Heart right ventricle (tissue), 16 donors: ENCODE data around the gene CFAP54. TPM values are rescaled to one million over a fixed set of nuclear protein-coding genes. Genes with fewer than 3 reads are reported as not detected.
A peak's percentile ranks its signal among the peaks of the same experiment; 100 is the strongest.

Experiments used
- ATAC-seq, 8 donors: fragments of 200-7000 bp; cut with Tn5 transposase; one replicate each; pipeline ENCODE4 v1.9.1; 2020; ENCODE audit warnings: mild to moderate bottlenecking in 8 of 8, moderate library complexity in 8 of 8, moderate number of reproducible peaks in 1 of 8
- DNase-seq, 2 donors: peaks; one replicate each; pipeline ENCODE4 v3.0.0-alpha.2; 2020
- H3K27ac ChIP-seq, 10 donors: fragments of 200-600 bp; sonication (generic) in 2 of 10; one replicate each; pipeline versions ENCODE4 v1.5.0 to v1.8.0; 2020 to 2022; ENCODE audit warnings: mild to moderate bottlenecking in 3 of 10
- H3K27me3 ChIP-seq, 7 donors: fragments of 200-600 bp; one replicate each; pipeline ENCODE4 v1.8.0; 2021 to 2022; ENCODE audit warnings: mild to moderate bottlenecking in 2 of 7
- H3K36me3 ChIP-seq, 9 donors: fragments of 200-600 bp; sonication (generic) in 1 of 9; one replicate each; pipeline versions ENCODE4 v1.5.0 to v1.8.0; 2020 to 2022; ENCODE audit warnings: mild to moderate bottlenecking in 2 of 9
- H3K4me1 ChIP-seq, 9 donors: fragments of 200-600 bp; sonication (generic) in 1 of 9; one replicate each; pipeline versions ENCODE4 v1.5.0 to v1.8.0; 2020 to 2022; ENCODE audit warnings: mild to moderate bottlenecking in 4 of 9
- H3K4me3 ChIP-seq, 10 donors: fragments of 200-600 bp; sonication (generic) in 2 of 10; one replicate each; pipeline versions ENCODE4 v1.5.0 to v1.8.0; 2020 to 2022; ENCODE audit warnings: mild to moderate bottlenecking in 7 of 10, moderate library complexity in 2 of 10
- H3K9me3 ChIP-seq, 11 donors: fragments of 200-600 bp in 10 of 11; sonication (generic) in 2 of 11; one replicate each; pipeline versions ENCODE4 v1.5.0 to v1.8.0; 2013 to 2022; ENCODE audit warnings: mild to moderate bottlenecking in 2 of 11, control low read depth in 1 of 11, moderate library complexity in 1 of 11
- WGBS, 2 donors: extraction: QIAGEN DNeasy Blood & Tissue Kit; methylation state at CpG; one replicate each; pipeline ENCODE4 v1.1.7; 2013; ENCODE audit warnings: inconsistent platforms in 1 of 2; 5-methylcytosine and 5-hydroxymethylcytosine counted together
- intact Hi-C, 10 donors: fragments of 100-400 bp; cut with DNase I; formaldehyde crosslinking; loops; one replicate each; pipeline versions ENCODE4 v1.11.1 to v1.14.2; 2022
- polyA plus RNA-seq, 2 donors: library from polyadenylated mRNA; stranded (reverse); fragments of 200-250 nt; gene quantifications; one replicate each; pipeline ENCODE4 v1.2.3, GENCODE V29; 2013
- total RNA-seq, 10 donors: library from RNA; stranded (reverse); fragmentation: NEBNext Ultra II Directional in 3 of 10; extraction: Animal tissue kit (Norgen Biotek cat#: 25700) in 3 of 10; gene quantifications; one replicate each; pipeline versions ENCODE4 v1.2.1 to v1.2.4, GENCODE V29; 2021 to 2023
- TF ChIP-seq, protein P1 (sequence below), 9 donors: fragments of 200-600 bp; sonication (generic) in 2 of 9; IDR thresholded peaks; one replicate each; pipeline versions ENCODE4 v1.5.0 to v1.8.0; 2021 to 2022; ENCODE audit warnings: antibody characterized with exemption in 9 of 9, mild to moderate bottlenecking in 5 of 9, moderate library complexity in 1 of 9
- donor health status: Arrhythmogenic right ventricular cardiomyopathy.
- donor health status: ischemic (EF 13 %, LVEDD 7.1; RV severe dilation, severe dysfunction).
- donor health status: healthy with polysubstance abuse.
- donor health status: DM: no; HTN: yes; CAD: no.
- donor health status: DM: no; HTN: no; CAD: no.
- donor health status: ischemic (EF 25% LVEDD 6.9; RV normal size, moderate dysfunction).
- donor health status: ischemic (EF 25% LVEDD 5.7; RV mildly dilated, moderate dysfunction).
- donor health status: healthy.
- donor health status: DM: yes; HTN: yes; CAD: no.
- donor health status: Ischemic cardiomyopathy.
- donor health status: ischemic (EF 35%, LVEDD 5.7; RV mildly dilated, moderate dysfunction).
- donor health status: nonischemic (EF 11% LVEDD 7.7; RV severe dilation, severe dysfunction).
- donor health status: DM: yes; HTN: yes; CAD: no.
- donor health status: PGD.
- donor health status: ischemic (EF 29% LVEDD 5.4; RV normal size, mild dysfunction).
- donor health status: nonischemic (EF 23%, LVEDD 6.1; RV moderate dilation, normal function).

CFAP54 gene
- total and polyA plus RNA-seq, 12 donors, result 0.07 to 0.35 (median 0.21) TPM; not detected in 2

DNA sequence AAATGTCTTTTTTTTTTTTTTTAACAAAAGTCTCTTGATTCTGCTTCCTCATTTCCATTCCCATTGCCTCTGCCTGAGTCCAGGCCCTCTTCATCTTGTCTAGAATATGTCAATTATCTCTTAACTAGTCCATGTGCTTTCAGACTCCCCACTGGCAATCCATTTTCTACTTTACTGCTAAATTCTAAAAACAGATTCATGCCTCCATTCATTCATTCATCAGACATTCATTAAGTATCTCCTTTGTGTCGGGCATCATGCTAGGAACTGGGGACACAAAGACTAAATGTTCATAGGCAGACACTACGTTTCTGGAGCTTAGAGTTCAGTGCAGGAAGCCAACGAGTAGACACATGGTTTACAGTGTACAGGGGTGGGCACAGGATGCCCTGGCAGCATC, 408.0 kb downstream of the CFAP54 start:
- ATAC-seq, result no peak
- 70 to 76% methylated on average over 3 of the region's 3 CpGs for WGBS, 2 donors
- TF ChIP-seq, protein P1, sequence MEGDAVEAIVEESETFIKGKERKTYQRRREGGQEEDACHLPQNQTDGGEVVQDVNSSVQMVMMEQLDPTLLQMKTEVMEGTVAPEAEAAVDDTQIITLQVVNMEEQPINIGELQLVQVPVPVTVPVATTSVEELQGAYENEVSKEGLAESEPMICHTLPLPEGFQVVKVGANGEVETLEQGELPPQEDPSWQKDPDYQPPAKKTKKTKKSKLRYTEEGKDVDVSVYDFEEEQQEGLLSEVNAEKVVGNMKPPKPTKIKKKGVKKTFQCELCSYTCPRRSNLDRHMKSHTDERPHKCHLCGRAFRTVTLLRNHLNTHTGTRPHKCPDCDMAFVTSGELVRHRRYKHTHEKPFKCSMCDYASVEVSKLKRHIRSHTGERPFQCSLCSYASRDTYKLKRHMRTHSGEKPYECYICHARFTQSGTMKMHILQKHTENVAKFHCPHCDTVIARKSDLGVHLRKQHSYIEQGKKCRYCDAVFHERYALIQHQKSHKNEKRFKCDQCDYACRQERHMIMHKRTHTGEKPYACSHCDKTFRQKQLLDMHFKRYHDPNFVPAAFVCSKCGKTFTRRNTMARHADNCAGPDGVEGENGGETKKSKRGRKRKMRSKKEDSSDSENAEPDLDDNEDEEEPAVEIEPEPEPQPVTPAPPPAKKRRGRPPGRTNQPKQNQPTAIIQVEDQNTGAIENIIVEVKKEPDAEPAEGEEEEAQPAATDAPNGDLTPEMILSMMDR (IDR thresholded peaks at IDR 0.05), result no peak
- intact Hi-C loops, result no loop called here
- Histone ChIP-seq H3K36me3 (no peaks in the 10 kb centered on the region), H3K27ac (no peak overlapping the region), H3K4me1 (no peaks in the 10 kb centered on the region), H3K4me3 (no peak overlapping the region), H3K27me3 (peaks cover 0 to 6% (median 0%) of the 10 kb centered on the region in 7 donors), H3K9me3 (no peaks in the 10 kb centered on the region)
- no peak for DNase-seq

DNA sequence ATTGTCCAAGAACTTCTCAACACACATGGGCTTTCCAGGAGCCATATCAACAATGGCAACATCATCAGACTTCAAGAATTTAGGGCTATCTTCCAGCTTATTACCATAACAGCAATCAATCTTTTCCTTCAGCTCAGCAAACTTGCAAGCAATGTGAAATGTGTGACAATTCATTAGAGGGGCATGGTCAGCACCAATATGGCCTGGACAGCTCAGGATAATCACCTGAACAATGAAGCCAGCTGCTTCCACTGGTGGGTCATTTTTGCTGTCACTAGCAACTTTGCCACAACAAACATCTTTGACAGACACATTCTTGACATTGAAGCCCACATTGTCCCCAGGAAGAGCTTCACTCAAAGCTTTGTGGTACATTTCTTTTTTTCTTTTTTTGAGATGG, 411.8 kb downstream of the CFAP54 start:
- H3K36me3 ChIP-seq, result no peaks in the 10 kb centered on the region
- ATAC-seq (no peak), DNase-seq (no peak)
- TF ChIP-seq, protein P1 (IDR thresholded peaks at IDR 0.05), result no peak
- intact Hi-C loops, result no loop called here
- H3K4me3 ChIP-seq, result no peak overlapping the region
- H3K4me1 ChIP-seq, result peaks cover 0 to 2% (median under 1%) of the 10 kb centered on the region in 9 donors
- no peaks in the 10 kb centered on the region for H3K9me3 ChIP-seq
- H3K27ac ChIP-seq, result no peak overlapping the region
- H3K27me3 ChIP-seq, result peaks cover 0 to 6% (median 0%) of the 10 kb centered on the region in 7 donors

DNA sequence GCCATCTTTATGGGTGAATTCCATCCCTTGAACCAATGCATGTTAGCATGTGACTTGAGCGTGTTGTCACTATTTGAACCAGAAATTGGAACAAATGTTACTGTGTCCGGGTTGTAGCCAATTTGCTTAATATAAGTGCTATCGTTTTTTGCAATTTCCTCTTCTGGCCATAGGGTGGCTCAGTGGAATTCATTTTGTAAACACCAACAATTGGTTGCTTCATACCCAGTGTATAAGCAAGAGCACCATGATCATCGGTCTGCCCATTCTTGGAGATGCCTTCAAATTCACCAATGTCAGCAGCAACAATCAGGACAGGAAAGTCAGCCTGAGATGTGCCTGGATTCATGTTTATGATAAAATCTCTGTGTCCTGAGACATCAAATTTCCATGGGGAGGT, 412.7 kb downstream of the CFAP54 start:
- peaks cover 0 to 6% (median 3%) of the 10 kb centered on the region in 9 donors for H3K4me1 ChIP-seq
- intact Hi-C loops, result no loop called here
- ATAC-seq (no peak), DNase-seq (no peak)
- peaks cover 0 to 6% (median 0%) of the 10 kb centered on the region in 7 donors for H3K27me3 ChIP-seq
- H3K4me3 ChIP-seq, result no peak overlapping the region
- no peaks in the 10 kb centered on the region for H3K36me3 ChIP-seq
- no peak overlapping the region for H3K27ac ChIP-seq
- H3K9me3 ChIP-seq, result no peaks in the 10 kb centered on the region
- TF ChIP-seq, protein P1 (IDR thresholded peaks at IDR 0.05), result no peak
- WGBS, 2 donors, result 77 to 79% methylated on average over 4 of the region's 4 CpGs

DNA sequence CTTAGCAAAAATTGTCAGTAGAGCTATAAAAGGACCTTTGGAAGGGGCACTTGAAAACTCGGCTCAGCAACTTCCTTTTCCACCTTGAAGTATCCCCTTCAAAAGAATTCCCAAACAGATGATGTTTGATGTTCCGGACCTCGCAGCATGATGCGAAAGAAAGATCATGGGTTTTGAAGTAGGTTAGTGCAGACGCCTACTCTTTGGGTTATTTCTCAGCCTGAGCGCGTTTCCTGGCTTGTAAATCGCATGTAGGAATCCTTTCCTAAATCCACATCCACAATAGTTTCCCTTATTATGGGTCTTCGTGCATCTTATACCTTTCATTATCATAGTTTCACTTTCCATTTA, 417.1 kb downstream of the CFAP54 start:
- Histone ChIP-seq H3K27me3 (peaks cover 0 to 2% (median 0%) of the 10 kb centered on the region in 7 donors), H3K4me3 (peak overlapping the region; percentile 70 to 99 (median 90)), H3K27ac (peak overlapping the region; percentile 77 to 97 (median 86)), H3K4me1 (peaks cover 0 to 39% (median 17%) of the 10 kb centered on the region in 9 donors), H3K36me3 (no peaks in the 10 kb centered on the region), H3K9me3 (no peaks in the 10 kb centered on the region)
- WGBS, 2 donors, result 45 to 50% methylated on average over 9 of the region's 9 CpGs
- TF ChIP-seq, protein P1 (IDR thresholded peaks at IDR 0.05), result no peak
- ATAC-seq (no peak), DNase-seq (no peak)
- intact Hi-C loops, result no loop called here
